ENCODE data around the gene ATP9A. TPM values are rescaled to one million over a fixed set of nuclear protein-coding genes. Genes with fewer than 3 reads are reported as not detected.

Gene ATP9A
- total and polyA plus RNA-seq, 12 donors = 3.4 to 32.1 (median 24.6) TPM

DNA sequence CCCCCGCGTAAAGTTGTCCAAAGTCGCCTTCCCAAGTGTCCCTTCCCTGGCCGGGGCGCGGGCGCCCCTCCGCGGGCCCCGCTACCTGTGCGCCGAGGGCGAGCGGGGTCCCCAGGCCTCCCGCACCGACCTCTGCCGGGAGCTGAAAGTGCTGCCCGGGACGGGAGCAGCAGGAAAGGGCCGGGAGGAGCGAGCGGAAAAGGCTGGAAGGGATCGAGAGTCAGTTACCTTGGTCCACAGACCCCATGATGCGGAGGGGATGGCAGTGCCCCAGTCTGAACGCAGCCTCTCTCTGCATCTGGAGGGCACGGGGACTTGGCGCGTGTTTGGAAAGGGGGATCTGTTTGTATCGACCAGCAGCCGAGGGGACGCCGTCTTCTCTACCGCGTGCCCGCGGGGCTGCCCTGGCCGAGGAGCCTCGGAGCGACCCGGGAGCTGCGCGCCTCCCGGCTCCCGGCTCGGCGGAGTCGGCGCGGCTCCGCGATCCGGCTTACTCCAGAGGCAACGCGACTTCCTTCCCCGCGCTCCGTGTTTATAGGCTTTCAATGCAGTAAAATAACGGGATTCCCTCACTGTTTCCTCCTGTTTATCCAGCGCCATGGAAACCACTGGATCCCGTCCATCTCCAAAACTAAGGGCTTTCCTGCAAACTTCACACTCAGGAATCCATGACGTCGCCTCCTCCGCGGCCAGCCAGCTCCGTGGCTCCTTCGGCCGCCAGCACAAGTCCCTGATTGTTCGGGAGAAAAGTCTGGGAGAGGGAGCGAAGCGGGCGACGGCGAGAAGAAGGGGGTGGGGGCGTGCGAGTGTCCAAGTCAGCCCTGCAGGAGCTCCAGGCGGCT, 205.6 kb downstream of the ATP9A start:
- H3K4me1 ChIP-seq = peaks cover 8 to 63% (median 45%) of the 10 kb centered on the region in 9 donors
- TF ChIP-seq, protein P1, sequence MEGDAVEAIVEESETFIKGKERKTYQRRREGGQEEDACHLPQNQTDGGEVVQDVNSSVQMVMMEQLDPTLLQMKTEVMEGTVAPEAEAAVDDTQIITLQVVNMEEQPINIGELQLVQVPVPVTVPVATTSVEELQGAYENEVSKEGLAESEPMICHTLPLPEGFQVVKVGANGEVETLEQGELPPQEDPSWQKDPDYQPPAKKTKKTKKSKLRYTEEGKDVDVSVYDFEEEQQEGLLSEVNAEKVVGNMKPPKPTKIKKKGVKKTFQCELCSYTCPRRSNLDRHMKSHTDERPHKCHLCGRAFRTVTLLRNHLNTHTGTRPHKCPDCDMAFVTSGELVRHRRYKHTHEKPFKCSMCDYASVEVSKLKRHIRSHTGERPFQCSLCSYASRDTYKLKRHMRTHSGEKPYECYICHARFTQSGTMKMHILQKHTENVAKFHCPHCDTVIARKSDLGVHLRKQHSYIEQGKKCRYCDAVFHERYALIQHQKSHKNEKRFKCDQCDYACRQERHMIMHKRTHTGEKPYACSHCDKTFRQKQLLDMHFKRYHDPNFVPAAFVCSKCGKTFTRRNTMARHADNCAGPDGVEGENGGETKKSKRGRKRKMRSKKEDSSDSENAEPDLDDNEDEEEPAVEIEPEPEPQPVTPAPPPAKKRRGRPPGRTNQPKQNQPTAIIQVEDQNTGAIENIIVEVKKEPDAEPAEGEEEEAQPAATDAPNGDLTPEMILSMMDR (IDR thresholded peaks at IDR 0.05) = peak in 7 of 9 donors; percentile 15 to 64 (median 39)

DNA sequence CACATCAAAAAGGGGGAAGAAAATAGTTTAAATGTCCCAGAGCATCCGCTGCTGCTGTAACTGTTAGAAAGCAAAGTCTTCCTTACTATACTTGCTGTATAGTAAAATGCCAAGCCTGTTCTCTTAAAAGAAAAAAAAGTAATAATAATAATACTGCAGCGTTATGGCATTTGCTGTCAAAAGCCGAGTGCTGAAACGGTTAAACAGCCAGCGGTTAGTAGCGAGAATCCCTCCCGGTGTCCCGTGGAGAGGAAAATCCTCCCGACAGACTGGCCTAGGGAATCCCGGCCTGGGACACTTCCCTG, 206.2 kb downstream of the ATP9A start:
- ATAC-seq = no peak
- TF ChIP-seq, protein P1 (IDR thresholded peaks at IDR 0.05) = no peak
- DNase-seq = no peak
- Histone ChIP-seq H3K27ac (peak overlapping the region; percentile 66 to 96 (median 86)), H3K27me3 (peaks cover 0 to 69% (median 0%) of the 10 kb centered on the region in 7 donors), H3K4me3 (peak overlapping the region; percentile 19 to 72 (median 59)), H3K36me3 (no peaks in the 10 kb centered on the region), H3K4me1 (peaks cover 8 to 63% (median 45%) of the 10 kb centered on the region in 9 donors), H3K9me3 (no peaks in the 10 kb centered on the region)
- intact Hi-C loops (cut with DNase I) = loop anchor here in 5 of 10 donors (5.0 to 10.0 kb wide), 5 partner anchors 70 to 177 kb away; no protein-coding TSS in a partner anchor
- 0 to 1% methylated on average over 10 of the region's 10 CpGs for WGBS, 2 donors

More for the DNA sequence above, 205.6 kb downstream of the ATP9A start:
- Histone ChIP-seq H3K4me3 (peak overlapping the region; percentile 19 to 72 (median 59)), H3K27ac (peak overlapping the region; percentile 66 to 96 (median 86)), H3K27me3 (peaks cover 0 to 69% (median 0%) of the 10 kb centered on the region in 7 donors), H3K9me3 (no peaks in the 10 kb centered on the region), H3K36me3 (no peaks in the 10 kb centered on the region)
- peak; percentile 79 to 94 for DNase-seq
- intact Hi-C loops (cut with DNase I) = loop anchor here in 5 of 10 donors (5.0 to 10.0 kb wide), 5 partner anchors 70 to 178 kb away; no protein-coding TSS in a partner anchor
- 0 to 1% methylated on average over 76 of the region's 76 CpGs for WGBS, 2 donors
- peak; percentile 75 to 91 (median 84) for ATAC-seq

DNA sequence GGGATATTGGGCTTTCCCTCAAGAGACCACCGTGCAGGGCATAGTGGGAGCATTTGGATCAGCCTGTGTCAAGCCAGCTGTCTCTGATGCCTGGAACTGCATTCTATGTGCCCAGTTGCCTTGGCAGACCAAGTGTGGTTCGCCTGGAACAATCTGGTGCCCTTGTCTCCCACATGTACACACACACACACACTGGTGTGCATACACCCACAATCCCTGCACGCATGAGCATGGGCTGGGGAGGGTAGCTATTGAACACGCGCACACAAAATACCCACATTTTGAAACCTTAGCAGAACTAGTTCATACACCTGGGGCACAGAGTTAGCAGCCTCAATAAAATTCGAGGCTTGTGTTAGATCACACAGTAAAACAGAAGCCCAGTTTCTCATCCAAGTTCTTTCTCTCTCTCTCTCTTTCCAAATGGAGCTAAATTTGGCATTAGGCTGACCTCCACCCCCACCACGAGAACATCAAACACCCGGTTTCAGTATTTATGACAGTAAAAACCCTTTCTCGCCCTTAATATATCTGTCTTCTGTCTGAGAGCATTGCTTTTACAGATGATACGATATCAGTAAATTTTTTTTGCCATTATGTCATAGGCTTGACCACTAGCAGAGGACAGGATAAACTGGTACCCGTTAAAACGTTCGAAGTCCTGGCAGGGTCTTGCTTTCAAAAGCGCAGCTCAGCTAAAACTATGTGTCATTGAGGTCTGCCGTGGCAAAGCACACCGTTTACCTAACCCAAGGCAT, 207.5 kb downstream of the ATP9A start:
- DNase-seq (no peak), ATAC-seq (no peak)
- Histone ChIP-seq H3K4me1 (peaks cover 8 to 58% (median 42%) of the 10 kb centered on the region in 9 donors), H3K36me3 (no peaks in the 10 kb centered on the region), H3K9me3 (no peaks in the 10 kb centered on the region), H3K4me3 (peak overlapping the region in 7 of 10 donors; percentile 24 to 72 (median 64)), H3K27me3 (peaks cover 0 to 69% (median 0%) of the 10 kb centered on the region in 7 donors), H3K27ac (peak overlapping the region in 3 of 10 donors; percentile 6 to 90 (median 32))
- WGBS, 2 donors = 20 to 22% methylated on average over 16 of the region's 16 CpGs
- TF ChIP-seq, protein P1 (IDR thresholded peaks at IDR 0.05) = no peak
- intact Hi-C loops (cut with DNase I) = loop anchor here in 5 of 10 donors (5.0 to 10.0 kb wide), 5 partner anchors 68 to 176 kb away; no protein-coding TSS in a partner anchor

DNA sequence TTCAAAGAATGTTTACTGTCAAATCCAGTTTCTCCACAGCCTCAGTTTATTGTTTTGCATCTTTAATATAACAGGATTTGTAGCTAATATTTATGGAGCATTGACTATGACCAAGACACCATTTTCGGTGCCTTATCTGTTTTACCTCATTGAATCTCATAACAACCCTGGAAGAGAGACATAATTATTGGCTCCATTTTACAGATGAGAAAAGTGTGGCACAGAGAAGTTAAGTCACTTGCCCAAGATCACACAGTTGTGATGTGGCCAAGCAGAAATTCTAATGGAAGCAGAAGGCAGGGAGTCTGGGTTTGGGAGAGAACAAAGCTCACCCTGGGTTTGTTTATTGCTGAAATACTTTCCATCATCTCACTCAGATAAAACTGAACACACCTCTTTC, 208.1 kb downstream of the ATP9A start:
- H3K27me3 ChIP-seq = peaks cover 0 to 63% (median 0%) of the 10 kb centered on the region in 7 donors
- 84 to 91% methylated on average over 1 of the region's 1 CpG for WGBS, 2 donors
- intact Hi-C loops (cut with DNase I) = loop anchor here in 5 of 10 donors (5.0 to 10.0 kb wide), 5 partner anchors 68 to 175 kb away; no protein-coding TSS in a partner anchor
- TF ChIP-seq, protein P1 (IDR thresholded peaks at IDR 0.05) = no peak
- ATAC-seq (no peak), DNase-seq (no peak)
- H3K27ac ChIP-seq = no peak overlapping the region
- no peak overlapping the region for H3K4me3 ChIP-seq
- peaks cover 6 to 51% (median 37%) of the 10 kb centered on the region in 9 donors for H3K4me1 ChIP-seq
- H3K36me3 ChIP-seq = no peaks in the 10 kb centered on the region
- no peaks in the 10 kb centered on the region for H3K9me3 ChIP-seq
